GM21515 (cell line): ENCODE data around the gene PANK4.
"Not testable (repeated sequence)": the region's sequence is repeated elsewhere in the genome, so short reads cannot be mapped to it uniquely, and the experiment has no call there.

ENCODE experiments used
- ATAC-seq: cut with Tn5 transposase; IDR thresholded peaks from one replicate; pipeline ENCODE4 v1.9.1; 2021; ENCODE audit not compliant: unreplicated experiment

Gene PANK4

DNA sequence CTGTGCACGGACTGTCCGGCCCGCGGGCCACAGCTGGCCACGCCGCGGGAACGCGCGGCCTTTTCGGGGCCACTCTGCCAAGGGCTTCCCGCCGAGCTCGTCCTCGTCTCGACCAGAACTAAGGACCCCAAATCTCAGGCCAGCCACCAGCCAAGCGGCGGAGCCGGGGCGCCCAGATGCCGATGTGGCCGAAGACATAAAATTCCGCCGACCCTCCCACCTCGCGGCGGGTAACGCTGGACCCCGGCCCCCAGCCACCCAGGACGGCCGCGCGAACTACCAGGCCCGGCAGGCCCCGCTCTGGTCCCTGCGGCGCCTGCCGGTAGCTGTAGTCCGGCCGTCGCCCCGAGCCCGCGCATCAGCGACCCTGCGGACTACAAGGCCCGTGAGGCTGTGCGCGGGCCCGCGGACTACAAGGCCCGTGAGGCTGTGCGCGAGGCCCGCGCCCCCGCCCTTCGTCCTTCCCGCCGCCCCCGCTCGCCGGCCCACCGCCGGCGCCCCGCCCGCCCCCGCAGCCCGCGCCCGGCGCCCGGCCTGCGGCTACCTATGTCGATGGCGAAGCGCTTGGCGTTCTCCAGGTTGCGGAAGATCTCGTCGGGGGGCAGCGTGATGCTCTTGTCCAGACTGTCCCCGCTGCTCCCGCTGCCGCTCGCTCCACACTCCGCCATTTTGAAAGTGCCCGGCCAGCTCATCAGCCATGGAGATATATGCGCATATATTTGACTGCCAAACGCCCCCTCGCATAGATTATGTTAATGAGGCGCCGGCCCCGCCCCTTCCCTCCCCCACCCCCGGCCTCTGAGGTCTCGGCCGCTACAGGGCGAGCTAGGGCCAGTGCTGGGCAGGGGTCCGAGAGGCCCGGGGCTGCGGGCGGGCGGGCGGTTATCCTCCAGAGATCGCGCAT, at the start of gene PANK4:
Gene PANK4 (minus strand): TSS at position 677 of the 904 bp plus-strand sequence. CDS start 9 bp downstream, at position 668.
- peak; percentile 80 for ATAC-seq

DNA sequence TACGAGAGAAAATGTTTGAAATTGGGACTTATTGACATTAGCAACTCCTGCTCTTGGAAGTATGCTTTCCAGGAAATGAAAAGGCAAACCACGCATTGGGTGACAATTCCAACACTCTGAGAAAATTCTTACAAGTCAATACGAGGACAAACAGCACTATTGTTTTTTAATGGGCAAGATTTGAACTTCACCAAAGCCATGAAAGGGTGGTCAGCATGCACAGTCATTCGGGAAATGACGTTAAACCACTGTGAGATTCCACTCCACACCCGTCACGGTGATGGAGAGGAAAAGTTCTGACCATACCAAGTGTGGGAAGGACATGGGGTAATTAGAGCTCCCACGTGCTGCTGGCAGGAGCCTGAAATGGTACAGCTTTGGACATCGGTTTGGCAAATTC, 48.0 kb upstream of the PANK4 start:
- ATAC-seq, result no peak

DNA sequence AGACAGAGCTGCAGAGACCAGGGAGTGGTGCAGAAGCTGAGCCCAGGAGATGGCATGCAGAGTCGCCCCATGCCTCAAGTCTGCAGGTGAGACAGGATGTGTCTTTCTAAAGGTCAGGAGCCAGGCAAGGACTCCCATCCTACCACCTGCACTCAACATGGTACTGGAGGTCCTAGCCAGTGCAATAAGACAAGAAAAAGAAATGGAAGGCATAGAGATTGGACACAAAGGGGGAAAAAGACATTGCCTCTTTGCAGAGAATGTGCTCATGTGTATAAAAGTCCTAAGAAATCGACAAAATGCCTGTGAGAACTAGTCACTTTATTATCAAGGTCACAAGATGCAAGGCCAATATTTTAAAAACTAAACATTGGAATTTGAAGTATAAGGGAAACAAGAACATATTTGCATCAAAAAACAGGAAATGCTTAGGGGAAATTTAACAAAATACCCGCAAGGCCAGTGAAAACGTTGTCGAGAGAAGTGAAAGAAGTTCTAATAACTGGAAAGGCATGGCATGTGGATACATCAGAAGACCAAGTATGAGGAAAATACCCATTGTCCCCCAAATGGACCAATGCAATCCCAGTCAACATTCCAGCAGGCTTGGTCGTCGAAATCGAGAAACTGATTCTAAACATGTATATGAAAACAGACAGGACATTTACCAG, 47.0 kb upstream of the PANK4 start:
- ATAC-seq, result no peak

DNA sequence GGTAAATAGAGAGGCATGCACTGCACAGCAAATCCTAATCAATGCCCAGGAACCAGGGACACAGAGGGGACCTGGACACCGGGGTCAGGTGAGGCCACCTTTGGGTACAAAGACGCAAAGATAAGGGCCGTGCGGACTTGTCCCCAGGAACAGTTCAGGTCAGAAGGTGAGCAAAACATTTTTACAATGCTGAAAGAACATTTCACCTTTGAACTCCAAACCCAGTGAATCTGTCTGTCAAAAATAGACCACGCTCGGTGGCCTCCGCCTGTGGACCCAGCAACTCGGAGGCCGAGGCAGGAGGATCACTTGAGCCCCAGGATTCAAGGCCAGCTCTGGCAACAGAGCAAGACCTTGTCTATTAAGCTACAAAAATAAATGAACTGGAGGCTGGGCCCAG, 45.0 kb upstream of the PANK4 start:
- ATAC-seq, result no peak

DNA sequence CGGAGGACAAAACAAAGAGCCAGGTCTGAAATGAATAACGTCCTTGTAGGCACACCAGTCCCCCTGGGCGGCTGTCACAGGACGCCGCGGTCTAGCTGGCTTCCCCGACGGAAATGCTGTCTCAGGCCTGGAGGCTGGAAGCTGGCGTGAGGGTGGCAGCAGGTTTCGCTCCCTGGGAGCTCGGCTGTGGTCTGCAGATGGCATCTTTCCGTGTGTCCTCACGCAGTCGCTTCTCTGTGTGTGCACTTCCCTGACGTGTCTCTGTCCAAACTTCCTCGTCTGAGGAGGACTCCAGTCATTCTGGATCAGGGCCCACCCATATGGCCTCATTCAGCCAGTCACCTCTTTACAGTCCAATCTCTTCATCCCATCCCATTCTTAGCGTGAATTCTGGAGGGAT, 43.9 kb upstream of the PANK4 start:
- ATAC-seq, result no peak

DNA sequence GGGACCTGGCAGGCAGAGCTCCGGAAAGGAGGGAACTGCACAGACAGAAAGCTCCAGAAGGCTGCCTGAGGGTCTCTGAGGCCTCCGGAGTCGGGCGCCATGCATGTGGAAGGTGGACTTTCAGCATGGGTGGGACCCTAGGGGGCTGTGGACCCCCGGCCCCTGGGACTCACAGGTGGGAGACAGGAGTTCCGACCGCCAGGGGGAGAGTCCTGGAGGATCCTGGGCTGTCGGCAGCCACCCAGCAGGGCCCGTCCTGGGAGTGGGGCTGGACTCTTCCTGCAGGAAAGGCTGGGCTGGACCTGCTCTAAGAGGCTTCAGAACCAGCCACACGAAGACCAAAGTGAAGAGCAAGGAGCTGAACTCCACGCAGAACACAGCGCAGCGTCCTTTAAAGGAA, 43.3 kb upstream of the PANK4 start:
- not testable (repeated sequence) for ATAC-seq

DNA sequence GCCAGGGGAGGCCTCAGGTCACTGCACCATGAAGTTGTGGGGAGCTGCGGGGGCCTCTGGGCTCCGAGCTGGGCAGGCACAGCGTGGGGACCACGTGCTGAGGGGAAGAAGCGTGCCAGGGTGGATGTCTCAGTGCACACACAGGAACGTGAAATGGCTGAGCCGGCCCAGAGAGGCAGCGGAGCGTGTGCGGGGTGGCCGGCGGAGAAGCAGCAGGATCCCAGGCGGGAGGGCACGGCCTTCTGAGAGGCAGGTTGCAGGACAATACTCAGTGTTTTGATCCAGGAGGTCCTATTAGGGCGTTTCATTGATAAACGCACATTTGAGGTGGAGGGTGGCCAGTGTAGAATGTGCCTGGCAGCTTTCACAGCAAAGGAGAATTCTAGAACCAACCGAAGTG, 42.7 kb upstream of the PANK4 start:
- no peak for ATAC-seq

DNA sequence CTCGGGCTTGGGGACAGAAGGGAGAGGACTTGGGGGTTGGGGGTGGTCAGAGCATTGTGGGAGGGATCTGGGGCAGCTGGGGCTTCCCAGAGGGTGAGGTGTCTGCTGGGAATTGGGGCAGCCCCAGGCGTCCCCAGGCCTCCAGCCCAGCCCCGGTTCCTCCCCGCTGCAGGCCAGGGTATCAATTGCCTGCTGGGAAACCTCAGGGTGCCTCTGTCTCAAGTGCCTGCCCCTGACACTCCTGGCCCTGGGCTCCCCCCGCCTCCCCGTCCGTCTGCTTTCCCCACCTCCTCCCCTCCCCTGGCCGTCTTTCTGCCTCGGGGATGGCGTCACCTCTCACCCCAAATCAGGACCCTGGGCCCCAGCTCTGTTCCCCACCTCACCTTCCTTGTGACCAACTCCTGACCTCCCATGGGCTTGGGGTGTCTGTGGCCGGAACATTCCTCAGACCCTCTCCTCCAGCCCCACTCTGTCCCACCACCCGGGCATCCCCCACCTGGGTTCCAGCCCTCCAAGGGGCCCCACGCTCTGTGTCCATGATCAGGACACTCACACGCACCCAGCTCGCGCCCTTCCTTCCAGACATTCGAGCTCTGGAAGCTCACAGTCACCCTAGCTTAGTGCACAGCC, 41.9 kb upstream of the PANK4 start:
- not testable (repeated sequence) for ATAC-seq

DNA sequence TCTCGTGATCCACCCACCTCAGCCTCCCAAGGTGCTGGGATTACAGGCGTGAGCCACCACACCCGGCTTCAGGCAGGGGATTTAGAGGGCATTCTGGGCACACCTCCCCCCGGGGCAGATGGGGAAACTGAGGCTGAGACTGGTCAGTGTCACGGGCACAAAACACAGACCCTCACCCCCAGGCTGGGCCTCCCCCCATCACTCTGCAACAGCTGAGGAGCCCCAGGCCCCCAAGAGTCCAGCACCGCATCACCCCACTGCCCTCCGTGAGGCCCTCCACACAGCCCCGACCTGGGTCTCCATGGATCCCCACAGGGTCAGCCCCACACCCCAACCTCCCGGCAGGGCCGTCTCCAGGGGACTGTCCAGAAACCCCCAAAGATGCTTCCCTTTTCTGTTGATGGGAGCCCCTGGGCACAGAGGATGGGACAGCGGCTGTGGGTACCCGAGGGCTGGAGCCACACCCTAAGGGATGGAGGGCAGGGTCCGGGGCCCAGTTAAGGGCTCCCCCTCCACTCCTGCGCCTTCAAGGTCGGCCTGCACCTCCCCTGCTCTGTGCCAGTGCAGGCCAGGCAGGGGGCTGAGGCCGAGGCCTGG, 40.8 kb upstream of the PANK4 start:
- no peak for ATAC-seq

DNA sequence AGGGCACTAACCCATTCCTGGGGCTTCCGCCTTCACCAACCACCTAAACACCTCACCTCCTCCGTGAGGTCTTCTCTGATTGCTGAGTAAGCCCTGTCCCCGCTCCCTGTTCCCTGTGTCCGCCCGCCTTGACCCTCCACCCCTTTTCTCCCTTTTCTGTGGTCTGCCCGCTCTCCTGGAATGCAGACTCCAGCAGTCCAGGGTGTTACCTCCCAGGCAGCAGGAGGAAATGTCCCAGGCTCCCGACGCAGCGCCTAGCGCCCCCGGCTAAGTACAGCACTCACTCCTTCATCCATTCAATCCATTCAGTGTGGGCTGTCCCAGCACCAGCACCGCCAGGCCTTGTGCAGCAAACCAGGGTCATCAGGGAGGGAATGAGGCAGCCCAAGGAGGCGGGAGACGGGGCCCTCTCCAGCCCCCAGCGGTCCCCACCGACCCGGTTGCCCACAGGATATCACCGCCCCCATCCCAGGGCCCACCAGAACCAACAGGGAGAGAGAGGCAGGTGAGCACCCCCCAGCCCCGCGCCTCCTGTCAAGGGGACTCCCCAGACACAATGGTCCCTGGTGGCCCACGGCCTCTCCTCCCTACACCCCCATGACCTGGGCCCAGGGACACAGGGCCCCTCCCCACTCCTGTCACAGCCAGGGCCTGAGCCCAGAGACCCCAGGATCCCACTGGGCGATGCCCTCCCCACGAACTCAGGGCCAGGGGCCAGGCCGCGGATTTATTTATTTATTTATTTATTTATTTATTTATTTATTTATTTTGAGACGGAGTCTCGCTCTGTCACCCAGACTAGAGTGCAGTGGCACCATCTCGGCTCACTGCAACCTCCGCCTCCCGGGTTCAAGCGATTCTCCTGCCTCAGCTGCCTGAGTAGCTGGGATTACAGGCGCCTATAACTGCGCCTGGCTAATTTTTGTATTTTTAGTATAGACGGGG, 40.0 kb upstream of the PANK4 start:
- ATAC-seq, result no peak

DNA sequence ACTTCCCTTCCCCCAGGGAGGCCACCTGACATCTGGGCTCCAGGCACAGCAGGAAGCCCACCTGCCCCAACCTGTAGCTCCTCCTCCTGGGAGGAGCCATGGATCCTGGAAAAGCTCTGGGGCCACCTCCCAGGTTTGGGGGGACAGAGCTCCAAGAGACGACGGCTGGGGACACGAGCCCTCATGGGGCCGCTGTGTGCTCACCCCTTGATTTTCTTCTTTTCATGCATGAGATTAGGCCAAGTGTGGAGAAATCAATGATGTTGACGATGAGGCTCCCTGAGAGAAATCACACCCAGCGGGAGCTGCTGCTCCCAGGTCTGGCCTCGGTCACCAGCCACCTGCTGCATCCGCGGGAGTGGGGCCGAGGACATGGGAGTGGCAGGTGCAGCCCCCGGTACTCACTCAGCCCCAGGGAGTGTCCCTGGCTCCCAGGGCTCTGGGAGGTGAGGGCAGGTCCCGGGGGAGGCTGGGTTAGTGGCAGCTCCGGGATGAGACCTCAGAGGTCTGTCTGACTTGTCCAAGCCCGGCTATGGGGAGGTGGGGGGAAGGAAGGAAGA, 38.5 kb upstream of the PANK4 start:
- no peak for ATAC-seq

DNA sequence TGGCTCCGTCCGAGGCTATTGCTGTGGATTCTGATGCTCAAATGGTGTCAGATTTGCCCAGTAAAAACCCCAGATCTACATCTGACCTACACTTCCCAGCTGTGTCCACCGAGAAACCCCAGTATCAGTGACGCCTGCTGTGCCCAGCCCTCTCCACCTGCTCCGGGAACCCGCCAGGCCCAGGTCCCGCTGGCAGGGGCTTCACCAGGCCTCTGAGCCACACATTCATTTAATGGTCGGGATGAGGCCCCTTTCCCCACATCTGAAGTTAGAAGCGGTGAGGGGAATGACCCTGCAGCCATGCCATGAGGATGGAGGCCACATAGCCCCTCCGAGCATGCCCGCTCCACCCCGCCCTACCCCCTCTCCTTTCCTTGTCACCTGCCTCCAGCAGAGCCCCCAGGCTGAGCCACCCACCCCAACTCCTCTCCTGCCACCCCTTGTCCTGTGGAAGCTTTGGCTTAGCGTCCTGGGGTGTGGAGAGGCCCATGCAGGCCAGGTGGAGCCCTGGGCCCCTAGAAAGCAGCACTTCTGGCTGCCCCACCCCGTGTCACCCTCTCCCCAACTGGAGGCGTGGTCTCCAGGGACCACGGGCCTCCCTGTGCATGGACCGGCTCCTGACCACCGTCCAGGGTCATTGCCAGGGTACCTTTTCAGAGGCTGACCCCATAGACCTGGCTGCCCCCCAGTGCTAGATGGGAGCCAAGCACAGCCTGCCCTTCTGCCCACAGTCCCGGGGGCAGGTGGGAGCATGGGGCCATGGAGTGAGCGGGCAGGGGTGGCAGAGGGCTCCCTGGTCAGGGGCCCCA, 37.8 kb upstream of the PANK4 start:
- ATAC-seq, result no peak

DNA sequence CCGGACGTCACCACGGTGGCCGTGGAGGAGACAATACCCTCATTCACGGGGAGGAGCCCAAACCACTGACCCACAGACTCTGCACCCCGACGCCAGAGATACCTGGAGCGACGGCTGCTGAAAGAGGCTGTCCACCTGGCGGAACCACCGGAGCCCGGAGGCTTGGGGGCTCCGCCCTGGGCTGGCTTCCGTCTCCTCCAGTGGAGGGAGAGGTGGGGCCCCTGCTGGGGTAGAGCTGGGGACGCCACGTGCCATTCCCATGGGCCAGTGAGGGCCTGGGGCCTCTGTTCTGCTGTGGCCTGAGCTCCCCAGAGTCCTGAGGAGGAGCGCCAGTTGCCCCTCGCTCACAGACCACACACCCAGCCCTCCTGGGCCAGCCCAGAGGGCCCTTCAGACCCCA, 36.8 kb upstream of the PANK4 start:
- ATAC-seq, result no peak

DNA sequence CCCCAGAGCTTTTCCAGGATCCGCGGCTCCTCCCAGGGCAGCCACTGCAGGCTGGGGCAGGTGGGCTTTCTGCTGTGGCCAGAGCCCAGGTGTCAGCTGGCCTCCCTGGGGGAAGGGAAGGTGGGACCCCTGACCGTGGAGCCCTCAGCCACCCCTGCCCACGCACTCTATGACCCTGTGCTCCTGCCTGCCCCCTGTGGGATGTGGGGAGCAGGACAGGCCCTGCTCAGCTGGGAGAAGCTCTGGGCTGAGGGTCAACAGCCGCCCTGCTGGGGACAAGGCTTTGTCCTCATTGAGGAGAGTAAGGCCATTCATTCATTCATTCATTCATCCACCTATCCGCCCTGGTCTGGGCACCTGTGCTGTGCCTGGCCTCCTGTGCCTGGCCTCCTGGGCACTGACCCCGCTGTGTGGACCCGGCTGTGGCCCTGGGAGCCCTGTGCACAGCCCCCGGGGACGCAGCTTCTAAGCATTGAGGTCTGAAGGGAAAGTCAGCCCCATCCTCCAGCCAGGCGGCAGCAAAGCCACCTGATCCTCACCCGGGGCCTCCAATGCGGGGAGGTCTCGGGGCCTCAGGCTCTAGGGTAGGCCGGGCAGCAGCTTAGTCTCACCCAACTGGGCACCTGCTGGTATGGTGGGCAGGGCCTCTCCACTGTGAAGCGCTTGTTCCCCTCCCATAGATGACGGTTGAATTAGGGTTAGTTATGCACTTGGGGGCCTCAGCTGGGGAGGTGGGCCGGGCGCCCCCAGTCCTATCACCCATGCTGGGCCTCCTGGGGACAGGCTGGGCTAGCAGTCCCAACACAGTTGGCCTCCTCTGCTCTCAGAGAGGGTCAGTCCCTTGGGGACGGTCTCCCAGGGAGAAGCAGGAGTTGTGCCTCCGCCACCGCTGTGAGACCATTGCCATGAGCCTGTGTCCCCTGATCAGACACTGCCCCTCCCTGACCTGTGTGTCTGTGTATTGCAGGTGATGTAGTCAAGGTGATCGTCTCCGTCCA, 35.8 kb upstream of the PANK4 start:
- no peak for ATAC-seq

DNA sequence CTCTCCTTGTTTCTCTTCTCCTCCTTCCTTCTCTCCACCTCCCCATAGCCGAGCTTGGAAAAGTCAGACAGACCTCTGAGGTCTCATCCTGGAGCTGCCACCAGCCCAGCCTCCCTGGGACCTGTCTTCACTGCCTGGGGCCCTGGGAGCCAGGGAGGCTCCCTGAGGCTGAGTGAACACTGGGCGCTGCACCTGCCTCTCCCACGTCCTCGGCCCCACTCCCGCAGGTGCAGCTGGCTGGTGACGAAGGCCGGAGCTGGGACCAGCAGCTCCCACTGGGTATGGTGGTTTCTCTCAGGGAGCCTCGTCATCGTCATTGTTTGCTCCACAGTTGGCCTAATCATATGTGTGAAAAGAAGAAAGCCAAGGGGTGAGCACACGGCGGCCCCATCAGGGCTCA, 35.0 kb upstream of the PANK4 start:
- no peak for ATAC-seq

DNA sequence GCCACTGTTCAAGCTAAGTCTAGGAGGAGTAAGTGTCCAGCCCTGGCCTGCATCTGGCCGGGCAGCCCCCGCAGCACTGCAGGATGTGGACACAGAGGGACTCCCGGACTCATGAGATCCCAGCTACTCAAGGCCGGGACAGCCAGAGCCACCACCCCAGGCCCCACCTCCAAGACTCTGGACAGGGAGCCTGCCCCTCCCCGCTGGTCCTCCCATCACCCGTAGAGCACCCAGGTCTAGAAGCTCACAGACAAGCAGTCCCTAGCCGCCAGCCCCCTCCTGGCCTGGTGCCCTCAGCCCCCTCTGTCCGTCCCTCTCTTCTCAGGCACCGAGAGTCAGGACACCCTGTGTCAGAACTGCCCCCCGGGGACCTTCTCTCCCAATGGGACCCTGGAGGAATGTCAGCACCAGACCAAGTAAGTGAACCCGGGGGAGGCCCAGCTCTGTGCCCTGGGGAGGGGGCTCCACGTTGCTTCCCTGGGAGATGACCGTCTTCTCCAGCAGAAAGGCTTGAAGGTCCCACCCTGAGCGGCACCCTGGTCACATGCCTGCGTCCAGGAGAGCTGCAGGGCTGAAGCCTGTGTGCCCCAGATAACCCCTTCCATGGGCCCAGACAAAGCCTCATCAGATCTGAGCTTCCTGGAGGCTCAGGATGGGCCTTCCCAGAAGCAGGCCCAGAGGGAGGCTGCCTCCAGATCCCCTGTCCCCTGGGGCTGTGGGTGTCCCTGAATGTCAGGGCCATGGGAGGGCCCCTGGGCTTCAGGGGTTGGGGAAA, 34.1 kb upstream of the PANK4 start:
- ATAC-seq, result no peak
